ENCODE data around the gene PDZRN3. TPM values are rescaled to one million over a fixed set of nuclear protein-coding genes. Genes with fewer than 3 reads are reported as not detected.

The PDZRN3 gene
- total and polyA plus RNA-seq, 2 experiments from 2014 or later: 22.3 to 35.6 TPM

DNA sequence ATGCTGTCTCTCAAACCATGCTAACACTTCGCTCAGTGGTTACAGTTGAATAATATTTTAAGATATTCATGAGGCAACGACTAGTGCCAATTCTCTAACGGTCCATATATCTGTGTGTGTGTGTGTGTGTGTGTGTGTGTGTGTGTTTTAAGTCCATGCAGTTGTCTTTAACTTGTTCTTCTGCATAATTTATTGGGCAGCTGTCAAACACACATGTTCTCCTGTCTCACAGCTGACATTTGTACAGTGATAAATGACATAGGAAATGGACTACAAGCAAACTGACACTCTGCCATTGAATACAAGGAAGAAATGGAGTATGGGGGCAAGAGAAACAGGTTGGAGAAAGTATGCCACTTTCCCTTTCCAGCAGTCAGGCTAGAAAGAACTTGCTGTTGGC lies 172.0 kb downstream of the PDZRN3 start:
- Histone ChIP-seq H3F3A (ENCODE audit: insufficient read depth) (0 out of 2 replicates have a peak, but pooled peaks cover 11% of the 10 kb centered on the region), H3K4me1 (ENCODE audit: insufficient read depth) (peaks cover 36% of the 10 kb centered on the region), H3K4me2 (ENCODE audit: unreplicated experiment) (no peak overlapping the region), H3K9ac (no peak overlapping the region), H3K27me3 (replicated peaks; ENCODE audit: insufficient read depth) (no peaks in the 10 kb centered on the region), H3K9me3 (ENCODE audit: low read depth) (no peaks in the 10 kb centered on the region), H4K20me1 (ENCODE audit: insufficient read depth) (no peaks in the 10 kb centered on the region), H2AFZ (no peak overlapping the region), H3K27ac (no peak overlapping the region), H3K9me2 (ENCODE audit: insufficient read depth) (no peaks in the 10 kb centered on the region), H3K4me3 (no peak overlapping the region), H3K36me3 (ENCODE audit: low read depth) (no peaks in the 10 kb centered on the region), H3K79me2 (ENCODE audit: insufficient read depth) (peaks cover 65% of the 10 kb centered on the region)
- no peak for DNase-seq
- in situ Hi-C loops (cut with MboI): no loop called here
- 70 to 83% methylated on average over 3 of the region's 3 CpGs for WGBS, 2 experiments (ENCODE audit: low coverage in 1 of 2, low lambda C conversion rate in 2 of 2, missing lambda C conversion rate in 2 of 2)
- TF ChIP-seq EZH2 (IDR thresholded peaks at IDR 0.05; ENCODE audit: insufficient read depth, poor library complexity, severe bottlenecking) (no peak), EZH2phosphoT487 (IDR thresholded peaks at IDR 0.05; ENCODE audit: insufficient read depth, low read depth) (no peak)

- Histone ChIP-seq H3K79me2 (ENCODE audit: insufficient read depth) (peaks cover 68% of the 10 kb centered on the region), H3K4me1 (ENCODE audit: insufficient read depth) (peaks cover 38% of the 10 kb centered on the region), H3K27ac (no peak overlapping the region), H3K9ac (no peak overlapping the region), H3K9me3 (ENCODE audit: low read depth) (no peaks in the 10 kb centered on the region), H4K20me1 (ENCODE audit: insufficient read depth) (no peaks in the 10 kb centered on the region), H3K36me3 (ENCODE audit: low read depth) (no peaks in the 10 kb centered on the region), H3F3A (ENCODE audit: insufficient read depth) (0 out of 2 replicates have a peak, but pooled peaks cover 7% of the 10 kb centered on the region), H3K9me2 (ENCODE audit: insufficient read depth) (no peaks in the 10 kb centered on the region), H2AFZ (no peak overlapping the region), H3K27me3 (replicated peaks; ENCODE audit: insufficient read depth) (no peaks in the 10 kb centered on the region), H3K4me3 (no peak overlapping the region), H3K4me2 (ENCODE audit: unreplicated experiment) (no peak overlapping the region)
- TF ChIP-seq EZH2 (IDR thresholded peaks at IDR 0.05; ENCODE audit: insufficient read depth, poor library complexity, severe bottlenecking): no peak
- no peak for TF ChIP-seq EZH2phosphoT487 (IDR thresholded peaks at IDR 0.05; ENCODE audit: insufficient read depth, low read depth)
- 86 to 93% methylated on average over 3 of the region's 3 CpGs for WGBS, 2 experiments (ENCODE audit: low coverage in 1 of 2, low lambda C conversion rate in 2 of 2, missing lambda C conversion rate in 2 of 2)
- DNase-seq: no peak
- in situ Hi-C loops (cut with MboI): no loop called here
Measured at GRCh38 chr3:73451301-73451944, 173.3 kb downstream of the PDZRN3 start.

DNA sequence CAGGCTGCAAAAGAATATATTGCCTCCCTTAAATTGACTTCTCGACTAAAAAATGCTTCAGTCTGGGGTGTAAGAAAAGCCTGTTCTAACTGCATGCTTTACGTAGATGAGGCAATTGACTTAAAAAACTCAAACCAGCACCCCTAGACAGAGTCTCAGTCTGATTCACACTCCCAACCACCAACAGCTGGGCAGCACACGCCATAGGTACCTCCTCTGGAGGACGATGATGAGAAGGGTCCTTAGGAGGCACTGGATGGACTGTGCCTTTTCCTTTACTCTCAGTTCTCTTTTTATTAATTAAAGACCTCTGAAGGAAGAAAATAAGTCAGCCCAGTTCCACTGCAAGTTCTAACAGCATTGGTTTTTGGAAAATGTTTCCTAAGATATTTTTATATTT lies 175.0 kb downstream of the PDZRN3 start:
- Histone ChIP-seq H3K4me1 (ENCODE audit: insufficient read depth) (peaks cover 21% of the 10 kb centered on the region), H3K36me3 (ENCODE audit: low read depth) (no peaks in the 10 kb centered on the region), H3K4me2 (ENCODE audit: unreplicated experiment) (no peak overlapping the region), H2AFZ (no peak overlapping the region), H3K79me2 (ENCODE audit: insufficient read depth) (peaks cover 62% of the 10 kb centered on the region), H3K4me3 (no peak overlapping the region), H3K27ac (no peak overlapping the region), H4K20me1 (ENCODE audit: insufficient read depth) (no peaks in the 10 kb centered on the region), H3F3A (ENCODE audit: insufficient read depth) (no peaks in the 10 kb centered on the region), H3K27me3 (replicated peaks; ENCODE audit: insufficient read depth) (no peaks in the 10 kb centered on the region), H3K9ac (no peak overlapping the region), H3K9me2 (ENCODE audit: insufficient read depth) (no peaks in the 10 kb centered on the region), H3K9me3 (ENCODE audit: low read depth) (no peaks in the 10 kb centered on the region)
- 58% methylated on average over 4 of the region's 4 CpGs for WGBS, 2 experiments (ENCODE audit: low coverage in 1 of 2, low lambda C conversion rate in 2 of 2, missing lambda C conversion rate in 2 of 2)
- no peak for TF ChIP-seq EZH2phosphoT487 (IDR thresholded peaks at IDR 0.05; ENCODE audit: insufficient read depth, low read depth)
- TF ChIP-seq EZH2 (IDR thresholded peaks at IDR 0.05; ENCODE audit: insufficient read depth, poor library complexity, severe bottlenecking): no peak
- no peak for DNase-seq
- in situ Hi-C loops (cut with MboI): no loop called here

GRCh38 chr3:73448761-73449301 lies 175.9 kb downstream of the PDZRN3 start:
- H2AFZ ChIP-seq: no peak overlapping the region
- no peaks in the 10 kb centered on the region for H3K36me3 ChIP-seq (ENCODE audit: low read depth)
- H4K20me1 ChIP-seq (ENCODE audit: insufficient read depth): no peaks in the 10 kb centered on the region
- H3K9me2 ChIP-seq (ENCODE audit: insufficient read depth): no peaks in the 10 kb centered on the region
- peak overlapping the region; percentile 50 for H3K27ac ChIP-seq
- peaks cover 17% of the 10 kb centered on the region for H3K4me1 ChIP-seq (ENCODE audit: insufficient read depth)
- in situ Hi-C loops (cut with MboI): no loop called here
- WGBS, 2 experiments (ENCODE audit: low coverage in 1 of 2, low lambda C conversion rate in 2 of 2, missing lambda C conversion rate in 2 of 2): 79 to 85% methylated on average over 4 of the region's 4 CpGs
- no peaks in the 10 kb centered on the region for H3K27me3 ChIP-seq (replicated peaks; ENCODE audit: insufficient read depth)
- TF ChIP-seq EZH2 (IDR thresholded peaks at IDR 0.05; ENCODE audit: insufficient read depth, poor library complexity, severe bottlenecking) (no peak), EZH2phosphoT487 (IDR thresholded peaks at IDR 0.05; ENCODE audit: insufficient read depth, low read depth) (no peak)
- H3K9ac ChIP-seq: peak overlapping the region; percentile 40
- H3K4me2 ChIP-seq (ENCODE audit: unreplicated experiment): no peak overlapping the region
- no peaks in the 10 kb centered on the region for H3F3A ChIP-seq (ENCODE audit: insufficient read depth)
- DNase-seq: peak; percentile 20
- no peaks in the 10 kb centered on the region for H3K9me3 ChIP-seq (ENCODE audit: low read depth)
- H3K4me3 ChIP-seq: no peak overlapping the region
- H3K79me2 ChIP-seq (ENCODE audit: insufficient read depth): peaks cover 58% of the 10 kb centered on the region
